Neuronal stem cell (in vitro differentiated cells): ENCODE data around the gene SRSF6.

ENCODE experiments used
- DNase-seq: peaks from one replicate; pipeline ENCODE4 v3.0.0-alpha.2; 2013; ENCODE audit warnings: low spot score
- H2AFZ ChIP-seq: one replicate; pipeline ENCODE4 v1.6.1; 2013; ENCODE audit warnings: mild to moderate bottlenecking, low read length, inconsistent platforms
- H2AK5ac ChIP-seq: 2 replicates; pipeline ENCODE4 v1.6.1; 2013; ENCODE audit warnings: low read depth, mild to moderate bottlenecking, inconsistent platforms, low read length, moderate library complexity, mixed read lengths
- H2BK120ac ChIP-seq: 2 replicates; pipeline ENCODE4 v1.6.1; 2013; ENCODE audit warnings: low read depth, mild to moderate bottlenecking, inconsistent platforms, low read length, moderate library complexity, mixed read lengths
- H2BK12ac ChIP-seq: one replicate; pipeline ENCODE4 v1.6.1; 2013; ENCODE audit warnings: low read length, inconsistent platforms
- H2BK15ac ChIP-seq: 2 replicates; pipeline ENCODE4 v1.6.1; 2013; ENCODE audit warnings: mild to moderate bottlenecking, low read length, inconsistent platforms, mixed read lengths
- H2BK5ac ChIP-seq: one replicate; pipeline ENCODE4 v1.6.1; 2013; ENCODE audit warnings: inconsistent platforms, mild to moderate bottlenecking, low read length, moderate library complexity
- H3K14ac ChIP-seq: one replicate; pipeline ENCODE4 v1.6.1; 2013; ENCODE audit warnings: low read length, inconsistent platforms
- H3K18ac ChIP-seq: 2 replicates; pipeline ENCODE4 v1.6.1; 2013; ENCODE audit warnings: low read length, inconsistent platforms
- H3K23ac ChIP-seq: 2 replicates; pipeline ENCODE4 v1.6.1; 2013; ENCODE audit warnings: low read depth, mild to moderate bottlenecking, mixed read lengths, low read length, inconsistent platforms; ENCODE audit not compliant: poor library complexity
- H3K27ac ChIP-seq: replicated peaks from 3 replicates; pipeline ENCODE4 v1.5.1; 2013; ENCODE audit warnings: low read length, inconsistent platforms
- H3K27me3 ChIP-seq, 3 experiments: 2 replicates each; pipeline ENCODE4 v1.6.1; 2013; ENCODE audit warnings: low read length in 3 of 3, mild to moderate bottlenecking in 2 of 3, inconsistent platforms in 1 of 3, low read depth in 1 of 3, mixed read lengths in 1 of 3, moderate library complexity in 1 of 3; ENCODE audit not compliant: control insufficient read depth in 3 of 3, insufficient read depth in 3 of 3
- H3K36me3 ChIP-seq, 2 donors: replicated peaks in 1 of 2; 2 replicates each; pipeline ENCODE4 v1.6.1; 2013; ENCODE audit warnings: low read length in 2 of 2; ENCODE audit not compliant: control insufficient read depth in 2 of 2, insufficient read depth in 2 of 2
- H3K4ac ChIP-seq: 2 replicates; pipeline ENCODE4 v1.6.1; 2013; ENCODE audit warnings: inconsistent platforms, mild to moderate bottlenecking, low read length, moderate library complexity
- H3K4me1 ChIP-seq, 2 donors: 1 replicate in 1 of 2; 2 replicates in 1 of 2; pipeline ENCODE4 v1.6.1; 2013; ENCODE audit warnings: low read length in 2 of 2, low read depth in 1 of 2; ENCODE audit not compliant: control insufficient read depth in 2 of 2, insufficient read depth in 1 of 2
- H3K4me2 ChIP-seq: one replicate; pipeline ENCODE4 v1.6.1; 2013; ENCODE audit warnings: mild to moderate bottlenecking, low read length, inconsistent platforms; ENCODE audit not compliant: insufficient read depth, poor library complexity, severe bottlenecking
- H3K4me3 ChIP-seq, 2 donors: 2 replicates each; pipeline ENCODE4 v1.5.1; 2013; ENCODE audit warnings: low read length in 2 of 2, mild to moderate bottlenecking in 2 of 2, inconsistent platforms in 1 of 2, moderate library complexity in 1 of 2
- H3K79me1 ChIP-seq: one replicate; pipeline ENCODE4 v1.6.1; 2013; ENCODE audit warnings: low read depth, mild to moderate bottlenecking, inconsistent platforms, low read length, moderate library complexity
- H3K9ac ChIP-seq: one replicate; pipeline ENCODE4 v1.6.1; 2013; ENCODE audit warnings: mild to moderate bottlenecking, low read depth, low read length, inconsistent platforms; ENCODE audit not compliant: poor library complexity
- H3K9me3 ChIP-seq, 2 donors: replicated peaks in 1 of 2; 2 replicates each; pipeline versions ENCODE3 to v1.6.1; 2013; ENCODE audit warnings: low read length in 2 of 2, mild to moderate bottlenecking in 2 of 2, inconsistent platforms in 1 of 2, low read depth in 1 of 2, mixed read lengths in 1 of 2, moderate library complexity in 1 of 2; ENCODE audit not compliant: control insufficient read depth in 2 of 2, insufficient read depth in 1 of 2
- H4K8ac ChIP-seq: one replicate; pipeline ENCODE4 v1.6.1; 2013; ENCODE audit warnings: low read depth, mild to moderate bottlenecking, inconsistent platforms, low read length, moderate library complexity
- H4K91ac ChIP-seq: one replicate; pipeline ENCODE4 v1.6.1; 2013; ENCODE audit warnings: low read length, low read depth, mild to moderate bottlenecking, inconsistent platforms; ENCODE audit not compliant: poor library complexity
- WGBS, 2 donors: extraction: QIAGEN DNeasy Blood & Tissue Kit; methylation state at CpG; one replicate each; pipeline ENCODE4 v1.1.7; 2013; ENCODE audit warnings: missing lambda C conversion rate in 2 of 2, mixed read lengths in 1 of 2; ENCODE audit not compliant: insufficient read length in 2 of 2, insufficient replicate concordance in 1 of 2; ENCODE audit errors: extremely low coverage in 2 of 2; 5-methylcytosine and 5-hydroxymethylcytosine counted together

SRSF6 gene

GRCh38 chr20:43507150-43508080, 49.7 kb downstream of the SRSF6 start, which contains the start of gene L3MBTL1:
Gene L3MBTL1, plus strand, starts transcription at chr20:43507697. Its CDS starts 5,807 bp downstream, at chr20:43513504.
- H3K18ac ChIP-seq: peak within 1 kb of the TSS; percentile 97
- DNase-seq: peak; percentile 65
- H2BK15ac ChIP-seq: peak within 1 kb of the TSS; percentile 46
- H2BK5ac ChIP-seq: no peak within 1 kb of the TSS
- no peak within 1 kb of the TSS for H2AK5ac ChIP-seq
- H3K23ac ChIP-seq: peak within 1 kb of the TSS; percentile 92
- H3K9ac ChIP-seq: peak within 1 kb of the TSS; percentile 91
- peaks cover 0 to 51% (median 14%) of the 10 kb centered on the region in 3 experiments for H3K27me3 ChIP-seq
- H3K4me1 ChIP-seq: peaks cover 2 to 3% of the 10 kb centered on the region in 2 donors
- peak within 1 kb of the TSS; percentile 54 to 96 for H3K4me3 ChIP-seq
- no peak within 1 kb of the TSS for H3K27ac ChIP-seq
- H2AFZ ChIP-seq: peak within 1 kb of the TSS; percentile 96
- no peak within 1 kb of the TSS for H4K91ac ChIP-seq
- H3K9me3 ChIP-seq: peaks cover 0 to 4% of the 10 kb centered on the region in 2 donors
- no peak within 1 kb of the TSS for H2BK120ac ChIP-seq
- no peaks in the 10 kb centered on the region for H3K36me3 ChIP-seq
- H3K4me2 ChIP-seq: peak within 1 kb of the TSS; percentile 79
- H2BK12ac ChIP-seq: peak within 1 kb of the TSS; percentile 17
- H3K14ac ChIP-seq: peak within 1 kb of the TSS; percentile 77
- no CpG with 5 or more reads among the region's 95 CpGs for WGBS, 2 donors
- peak within 1 kb of the TSS; percentile 9 for H4K8ac ChIP-seq
- no peak within 1 kb of the TSS for H3K4ac ChIP-seq
- H3K79me1 ChIP-seq: no peaks in the 10 kb centered on the region

- H3K9me3 ChIP-seq: peaks cover 0 to 4% of the 10 kb centered on the region in 2 donors
- H3K4me1 ChIP-seq: peaks cover 2 to 3% of the 10 kb centered on the region in 2 donors
- no peak overlapping the region for H2AK5ac ChIP-seq
- H3K9ac ChIP-seq: no peak overlapping the region
- H3K23ac ChIP-seq: peak overlapping the region; percentile 68
- no peak overlapping the region for H2BK120ac ChIP-seq
- peak overlapping the region; percentile 79 for H3K4me2 ChIP-seq
- H3K27ac ChIP-seq: no peak overlapping the region
- no peak overlapping the region for H3K18ac ChIP-seq
- WGBS, 2 donors: no CpG with 5 or more reads among the region's 22 CpGs
- no peak overlapping the region for H3K14ac ChIP-seq
- H3K27me3 ChIP-seq: peaks cover 0 to 48% (median 14%) of the 10 kb centered on the region in 3 experiments
- no peak overlapping the region for H2BK5ac ChIP-seq
- peak overlapping the region; percentile 54 to 96 for H3K4me3 ChIP-seq
- no peak overlapping the region for H2BK15ac ChIP-seq
- peak overlapping the region; percentile 96 for H2AFZ ChIP-seq
- no peak overlapping the region for H4K8ac ChIP-seq
- DNase-seq: no peak
- no peaks in the 10 kb centered on the region for H3K36me3 ChIP-seq
- H3K79me1 ChIP-seq: no peaks in the 10 kb centered on the region
- no peak overlapping the region for H2BK12ac ChIP-seq
- H4K91ac ChIP-seq: no peak overlapping the region
- H3K4ac ChIP-seq: no peak overlapping the region
Measured at GRCh38 chr20:43508106-43508505, 50.4 kb downstream of the SRSF6 start.

GRCh38 chr20:43508604-43509040, 50.9 kb downstream of the SRSF6 start:
- Histone ChIP-seq H2BK5ac (no peak overlapping the region), H2BK12ac (no peak overlapping the region), H3K27ac (no peak overlapping the region), H3K14ac (no peak overlapping the region), H3K4me2 (peak overlapping the region; percentile 43), H3K79me1 (no peaks in the 10 kb centered on the region), H3K4ac (no peak overlapping the region), H3K4me1 (peaks cover 2 to 6% of the 10 kb centered on the region in 2 donors), H3K18ac (no peak overlapping the region), H3K27me3 (peaks cover 0 to 46% (median 14%) of the 10 kb centered on the region in 3 experiments), H3K9ac (no peak overlapping the region), H3K23ac (no peak overlapping the region), H2AFZ (peak overlapping the region; percentile 96), H3K4me3 (no peak overlapping the region), H3K9me3 (peaks cover 0 to 4% of the 10 kb centered on the region in 2 donors), H2BK120ac (no peak overlapping the region), H4K91ac (no peak overlapping the region), H4K8ac (no peak overlapping the region), H3K36me3 (no peaks in the 10 kb centered on the region), H2AK5ac (no peak overlapping the region), H2BK15ac (no peak overlapping the region)
- WGBS, 2 donors: no CpG with 5 or more reads among the region's 11 CpGs
- DNase-seq: no peak

GRCh38 chr20:43511879-43512278, 54.2 kb downstream of the SRSF6 start:
- Histone ChIP-seq H2AK5ac (no peak overlapping the region), H3K4me2 (peak overlapping the region; percentile 0), H3K18ac (no peak overlapping the region), H3K9ac (no peak overlapping the region), H3K23ac (no peak overlapping the region), H2AFZ (no peak overlapping the region), H3K79me1 (no peaks in the 10 kb centered on the region), H2BK15ac (no peak overlapping the region), H3K14ac (no peak overlapping the region), H3K4me3 (no peak overlapping the region), H2BK5ac (no peak overlapping the region), H3K4me1 (peaks cover 2 to 8% of the 10 kb centered on the region in 2 donors), H4K91ac (no peak overlapping the region), H3K36me3 (peaks cover 0 to 7% of the 10 kb centered on the region in 2 donors), H2BK12ac (no peak overlapping the region), H3K27me3 (peaks cover 0 to 23% (median 11%) of the 10 kb centered on the region in 3 experiments), H2BK120ac (no peak overlapping the region), H3K9me3 (peaks cover 0 to under 1% of the 10 kb centered on the region in 2 donors), H4K8ac (no peak overlapping the region), H3K27ac (no peak overlapping the region), H3K4ac (no peak overlapping the region)
- no peak for DNase-seq
- WGBS, 2 donors: 100% methylated on average over 1 of the region's 1 CpG; no CpG with 5 or more reads in 1 of the 2 donors
